Measurements from ENCODE around the gene CCDC149.

CCDC149 gene

DNA sequence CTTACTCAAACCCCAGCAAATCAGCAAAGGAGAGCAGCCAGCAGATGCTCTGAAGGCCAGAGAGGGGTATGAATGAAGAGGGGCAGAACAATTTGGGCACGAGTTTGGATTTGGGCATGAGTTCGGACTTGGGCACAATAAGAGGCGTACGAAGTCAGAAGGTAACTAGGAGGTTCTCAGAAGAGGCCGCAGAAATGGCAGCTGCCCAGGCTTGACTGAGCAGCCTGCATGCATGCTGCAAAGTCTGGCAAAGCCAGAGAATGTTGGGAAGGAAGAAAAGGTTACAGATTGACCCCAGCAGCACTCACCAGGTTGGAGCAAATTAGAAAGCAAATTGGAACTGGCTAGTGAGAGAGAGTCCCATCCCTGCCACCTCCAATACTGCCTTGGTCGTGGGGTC is 15.2 kb downstream of the CCDC149 start:
- no peak for DNase-seq (ENCODE audit: low spot score)
- TF ChIP-seq CTCF (IDR thresholded peaks at IDR 0.05) = no peak
- Histone ChIP-seq H3K4me3 (no peak overlapping the region), H3K27ac (no peak overlapping the region)

- TF ChIP-seq CTCF (IDR thresholded peaks at IDR 0.05) = no peak
- Histone ChIP-seq H3K27ac (no peak overlapping the region), H3K4me3 (no peak overlapping the region)
- DNase-seq (ENCODE audit: low spot score) = no peak
Measured at GRCh38 chr4:24896977-24897376, 15.9 kb downstream of the CCDC149 start.

GRCh38 chr4:24896056-24896455 is 16.8 kb downstream of the CCDC149 start:
- Histone ChIP-seq H3K4me3 (no peak overlapping the region), H3K27ac (no peak overlapping the region)
- TF ChIP-seq CTCF (IDR thresholded peaks at IDR 0.05) = no peak
- no peak for DNase-seq (ENCODE audit: low spot score)

GRCh38 chr4:24895461-24895860 is 17.4 kb downstream of the CCDC149 start:
- no peak for TF ChIP-seq CTCF (IDR thresholded peaks at IDR 0.05)
- no peak for DNase-seq (ENCODE audit: low spot score)
- H3K4me3 ChIP-seq = no peak overlapping the region
- no peak overlapping the region for H3K27ac ChIP-seq

DNA sequence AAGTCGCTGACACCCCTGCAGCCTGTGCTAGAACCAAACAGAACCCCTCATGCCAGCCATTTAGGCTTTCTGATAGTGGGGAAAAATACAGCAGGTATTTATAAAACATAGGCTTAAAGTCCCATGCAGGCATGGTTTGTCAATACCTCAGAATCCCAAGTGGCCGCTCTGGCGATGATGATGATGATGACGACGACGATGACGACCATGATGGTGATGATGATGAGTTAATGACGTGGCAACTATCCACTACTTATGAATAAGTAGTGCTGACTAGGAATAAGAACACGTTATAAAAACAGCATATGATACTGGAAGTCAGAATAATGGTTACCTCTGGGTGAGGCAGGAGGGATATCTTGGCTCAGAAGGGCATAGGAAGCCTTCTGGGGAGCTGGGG is 18.0 kb downstream of the CCDC149 start:
- TF ChIP-seq CTCF (IDR thresholded peaks at IDR 0.05) = no peak
- no peak for DNase-seq (ENCODE audit: low spot score)
- Histone ChIP-seq H3K27ac (no peak overlapping the region), H3K4me3 (no peak overlapping the region)

DNA sequence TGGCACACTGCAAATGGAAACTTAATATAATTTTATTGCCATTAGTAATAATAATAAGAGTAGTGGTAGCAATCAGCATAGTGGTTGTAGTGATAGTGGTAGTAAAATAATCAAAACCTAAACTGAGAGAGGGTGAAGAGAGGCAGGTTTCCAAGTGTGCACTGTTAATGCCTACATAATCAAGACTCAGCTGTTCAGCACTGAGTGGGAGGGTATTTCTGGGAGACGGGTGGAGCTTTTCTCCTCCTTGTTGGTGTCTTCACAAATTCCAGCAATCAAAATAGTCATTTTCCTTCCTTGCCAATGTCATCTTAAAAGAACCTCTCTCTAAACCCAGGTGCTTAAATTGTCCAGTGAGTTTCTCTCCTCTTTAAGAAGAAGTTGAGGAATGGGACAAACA is 18.6 kb downstream of the CCDC149 start:
- no peak overlapping the region for H3K4me3 ChIP-seq
- H3K27ac ChIP-seq = no peak overlapping the region
- TF ChIP-seq CTCF (IDR thresholded peaks at IDR 0.05) = no peak
- no peak for DNase-seq (ENCODE audit: low spot score)

GRCh38 chr4:24892778-24893177 is 20.1 kb downstream of the CCDC149 start:
- no peak for TF ChIP-seq CTCF (IDR thresholded peaks at IDR 0.05)
- H3K27ac ChIP-seq = no peak overlapping the region
- no peak for DNase-seq (ENCODE audit: low spot score)
- H3K4me3 ChIP-seq = no peak overlapping the region
